Left colon (tissue), 2 donors: Measurements from ENCODE around the gene ACTRT1. TPM values are rescaled to one million over a fixed set of nuclear protein-coding genes. Genes with fewer than 3 reads are reported as not detected.

Source experiments
- ATAC-seq: fragments of 200-7000 bp; cut with Tn5 transposase; one replicate; pipeline ENCODE4 v1.9.1; 2020; ENCODE audit warnings: mild to moderate bottlenecking, moderate library complexity
- DNase-seq, 2 donors: peaks; one replicate each; pipeline ENCODE4 v3.0.0-alpha.2; 2020
- intact Hi-C, 2 donors: fragments of 100-400 bp; cut with DNase I in 1 of 2; cut with micrococcal nuclease in 1 of 2; formaldehyde crosslinking; loops; one replicate each; pipeline versions ENCODE4 v1.11.2 to v1.14.0; 2022; cut with DNase I, micrococcal nuclease
- long read RNA-seq: library from polyadenylated mRNA; unstranded; transcript quantifications from one replicate; pipeline ENCODE4 v2.0.0, GENCODE V29; 2021
- total RNA-seq, 2 donors: library from RNA; stranded (reverse); fragmentation: NEBNext Ultra II Directional; extraction: Animal tissue kit (Norgen Biotek cat#: 25700); gene quantifications; one replicate each; pipeline ENCODE4 v1.2.1, GENCODE V29; 2021
- donor health status: DM: no; HTN: no; CAD: no.
- donor health status: DM: yes; HTN: yes; CAD: no.

The ACTRT1 gene
- total RNA-seq, result not detected
- long read RNA-seq, result 0 reads

DNA sequence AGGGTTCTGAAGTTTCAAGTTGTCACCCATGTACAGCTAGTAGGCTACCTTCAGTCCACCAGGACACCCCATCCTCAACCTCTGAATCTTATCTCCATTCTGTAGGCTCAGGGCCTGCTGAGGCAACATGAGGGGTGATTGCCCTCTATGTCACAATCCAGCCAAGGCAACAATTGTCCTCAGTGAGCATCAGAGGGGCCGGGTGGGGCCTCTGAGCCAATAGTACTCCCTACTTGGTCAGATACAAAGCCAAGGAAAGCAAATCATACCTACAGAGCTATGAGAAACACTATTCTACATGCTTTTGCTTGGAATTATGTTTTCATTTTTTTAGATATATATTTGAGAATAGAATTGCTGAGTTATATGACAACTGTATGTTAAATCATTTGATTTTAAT is at the start of gene ACTRT1:
ACTRT1 (minus strand) TSS at position 101 of the 400 bp plus-strand sequence. CDS start 197 bp downstream, outside the sequence.
- no peak for DNase-seq
- ATAC-seq, result no peak
- intact Hi-C loops, result no loop called here

GRCh38 chrX:128078545-128078944 is 26.3 kb upstream of the ACTRT1 start:
- ATAC-seq, result no peak
- intact Hi-C loops, result no loop called here
- no peak for DNase-seq

DNA sequence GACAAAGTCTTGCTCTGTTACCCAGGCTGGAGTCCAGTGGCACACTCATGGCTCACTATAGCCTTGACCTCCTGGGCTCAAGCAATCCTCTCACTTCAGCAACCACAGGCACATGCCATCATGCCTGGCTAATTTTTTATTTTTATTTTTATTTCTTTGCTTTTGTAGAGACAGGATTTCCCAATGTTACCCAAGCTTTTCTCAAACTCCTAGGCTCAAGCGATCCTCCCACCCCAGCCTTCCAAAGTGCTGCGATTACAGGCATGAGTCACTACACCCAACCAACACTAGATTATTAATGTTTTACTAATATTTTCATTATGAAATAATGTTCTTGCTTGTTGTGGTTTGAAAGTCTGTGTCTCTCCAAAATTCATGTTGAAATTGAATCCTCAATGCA is 5.2 kb upstream of the ACTRT1 start:
- ATAC-seq, result no peak
- intact Hi-C loops, result no loop called here
- no peak for DNase-seq

DNA sequence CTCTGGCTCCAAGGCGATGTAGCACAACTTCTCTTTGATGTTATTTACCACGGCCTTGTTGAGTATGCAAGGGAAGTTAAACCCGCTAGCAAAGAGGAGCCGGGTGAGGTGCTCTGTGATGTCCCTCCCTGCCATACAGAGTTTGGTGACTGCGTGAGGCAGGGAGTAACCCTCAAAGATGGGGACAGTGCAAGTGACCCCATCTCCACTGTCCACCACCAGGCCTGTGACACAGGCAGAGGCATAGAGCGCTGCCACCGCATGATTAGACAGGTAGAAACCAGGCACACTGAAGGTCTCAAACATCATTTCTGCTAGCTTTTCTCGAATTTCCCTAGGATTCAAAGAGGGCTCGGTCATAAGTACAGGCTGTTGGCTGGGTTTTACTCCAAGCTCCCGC is 677 bp downstream of the ACTRT1 start:
- no peak for ATAC-seq
- no peak for DNase-seq
- intact Hi-C loops, result no loop called here

- DNase-seq, result no peak
- intact Hi-C loops, result no loop called here
- ATAC-seq, result no peak
These were observed 16.9 kb downstream of the ACTRT1 start for GRCh38 chrX:128035318-128035717.

- DNase-seq, result no peak
- intact Hi-C loops, result no loop called here
- ATAC-seq, result no peak
These were observed 30.6 kb downstream of the ACTRT1 start for GRCh38 chrX:128021566-128021965.

GRCh38 chrX:128020701-128021100 is 31.5 kb downstream of the ACTRT1 start:
- DNase-seq (no peak), ATAC-seq (no peak)
- intact Hi-C loops, result no loop called here

- DNase-seq, result no peak
- no peak for ATAC-seq
- intact Hi-C loops, result no loop called here
These were observed 33.0 kb downstream of the ACTRT1 start for GRCh38 chrX:128019218-128019617.

GRCh38 chrX:128012015-128012414 is 40.2 kb downstream of the ACTRT1 start:
- no peak for DNase-seq
- intact Hi-C loops, result no loop called here
- ATAC-seq, result no peak

DNA sequence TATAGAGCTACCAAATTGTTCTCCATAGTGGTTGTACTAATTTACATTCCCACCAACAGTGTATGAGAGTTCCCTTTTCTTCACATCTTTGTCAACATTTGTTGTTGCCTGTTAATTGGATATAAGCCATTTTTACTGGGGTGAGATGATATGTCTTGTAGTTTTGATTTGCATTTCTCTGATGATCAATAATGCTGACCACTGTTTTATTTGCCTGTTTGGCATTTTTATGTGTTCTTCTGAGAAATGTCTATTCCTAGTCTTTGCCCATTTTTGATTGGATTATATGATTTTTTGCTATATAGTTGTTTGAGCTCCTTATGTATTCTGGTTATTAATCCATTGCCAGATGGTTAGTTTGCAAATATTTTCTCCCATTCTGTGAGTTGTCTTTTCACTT is 44.3 kb downstream of the ACTRT1 start:
- intact Hi-C loops, result no loop called here
- no peak for DNase-seq
- no peak for ATAC-seq
